ENCODE results near the gene HAT1. TPM values are rescaled to one million over a fixed set of nuclear protein-coding genes. Genes with fewer than 3 reads are reported as not detected.

Gene HAT1
- polyA plus RNA-seq, 1 donor from 2014 or later, result 39.8 TPM

DNA sequence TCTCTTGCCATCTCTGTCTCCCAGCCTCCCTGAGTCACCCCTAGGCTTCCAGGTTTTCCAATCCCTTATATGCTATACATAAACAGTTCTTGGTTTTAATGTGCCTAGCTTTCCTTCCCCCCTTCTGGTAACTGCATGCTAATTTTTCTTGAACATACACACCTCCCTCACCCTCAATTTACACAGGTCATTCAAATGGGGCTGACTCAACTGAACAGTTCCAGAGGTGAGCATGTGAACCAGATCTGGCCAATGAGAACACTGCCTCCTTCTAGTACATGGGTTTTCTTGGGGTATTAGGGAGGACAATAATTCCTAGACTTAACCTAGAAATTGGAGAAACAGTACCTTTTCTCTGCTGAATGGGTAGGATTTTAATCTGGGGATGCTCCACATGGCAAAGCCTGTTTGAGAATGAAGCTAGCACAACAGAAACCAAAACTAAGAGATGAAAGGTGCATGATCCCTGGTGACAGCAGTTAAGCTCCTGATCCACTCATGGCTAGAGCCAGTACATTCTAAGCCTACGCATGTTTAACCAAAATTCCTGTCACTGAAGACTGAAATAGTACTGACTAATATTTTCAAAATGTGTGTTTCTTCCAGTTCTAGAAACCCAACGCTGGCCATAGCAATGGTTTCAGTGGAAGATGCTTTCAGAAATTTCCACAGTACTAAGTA lies 40.0 kb upstream of the HAT1 start:
- Histone ChIP-seq H3K9ac (ENCODE audit: low read length) (no peak overlapping the region), H4K20me1 (ENCODE audit: insufficient read depth) (no peaks in the 10 kb centered on the region), H2AFZ (ENCODE audit: low read depth, low read length) (no peak overlapping the region), H3K27me3 (ENCODE audit: insufficient read depth, low read depth, low read length) (no peaks in the 10 kb centered on the region), H3K9me2 (ENCODE audit: insufficient read depth, low read length) (no peaks in the 10 kb centered on the region), H3K36me3 (ENCODE audit: insufficient read depth, low read length) (no peaks in the 10 kb centered on the region), H3F3A (ENCODE audit: insufficient read depth, low read length, poor library complexity, severe bottlenecking) (no peaks in the 10 kb centered on the region), H3K4me2 (ENCODE audit: low read length) (no peak overlapping the region), H3K27ac (ENCODE audit: low read length) (no peak overlapping the region), H3K4me3 (ENCODE audit: low read length) (no peak overlapping the region), H3K79me2 (replicated peaks; ENCODE audit: insufficient read depth, low read length) (peaks cover 5% of the 10 kb centered on the region), H3K9me3 (ENCODE audit: low read length) (no peaks in the 10 kb centered on the region)
- no peak for TF ChIP-seq TAF1 (IDR thresholded peaks at IDR 0.05; ENCODE audit: low read depth)
- TF ChIP-seq MXI1 (conservative IDR thresholded peaks at IDR 0.05; ENCODE audit: poor library complexity, severe bottlenecking), result no peak
- no peak for TF ChIP-seq EZH2 (IDR thresholded peaks at IDR 0.05; ENCODE audit: borderline replicate concordance, insufficient read depth, low read length, poor library complexity, severe bottlenecking)
- TF ChIP-seq EP300 (conservative IDR thresholded peaks at IDR 0.05; ENCODE audit: poor library complexity, severe bottlenecking), result no peak
- TF ChIP-seq, protein P1, sequence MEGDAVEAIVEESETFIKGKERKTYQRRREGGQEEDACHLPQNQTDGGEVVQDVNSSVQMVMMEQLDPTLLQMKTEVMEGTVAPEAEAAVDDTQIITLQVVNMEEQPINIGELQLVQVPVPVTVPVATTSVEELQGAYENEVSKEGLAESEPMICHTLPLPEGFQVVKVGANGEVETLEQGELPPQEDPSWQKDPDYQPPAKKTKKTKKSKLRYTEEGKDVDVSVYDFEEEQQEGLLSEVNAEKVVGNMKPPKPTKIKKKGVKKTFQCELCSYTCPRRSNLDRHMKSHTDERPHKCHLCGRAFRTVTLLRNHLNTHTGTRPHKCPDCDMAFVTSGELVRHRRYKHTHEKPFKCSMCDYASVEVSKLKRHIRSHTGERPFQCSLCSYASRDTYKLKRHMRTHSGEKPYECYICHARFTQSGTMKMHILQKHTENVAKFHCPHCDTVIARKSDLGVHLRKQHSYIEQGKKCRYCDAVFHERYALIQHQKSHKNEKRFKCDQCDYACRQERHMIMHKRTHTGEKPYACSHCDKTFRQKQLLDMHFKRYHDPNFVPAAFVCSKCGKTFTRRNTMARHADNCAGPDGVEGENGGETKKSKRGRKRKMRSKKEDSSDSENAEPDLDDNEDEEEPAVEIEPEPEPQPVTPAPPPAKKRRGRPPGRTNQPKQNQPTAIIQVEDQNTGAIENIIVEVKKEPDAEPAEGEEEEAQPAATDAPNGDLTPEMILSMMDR (IDR thresholded peaks at IDR 0.05; ENCODE audit: poor library complexity, severe bottlenecking), result no peak
- no peak for TF ChIP-seq POLR2AphosphoS5 (IDR thresholded peaks at IDR 0.05)
- TF ChIP-seq SMC3 (conservative IDR thresholded peaks at IDR 0.05; ENCODE audit: poor library complexity), result no peak
- TF ChIP-seq, protein P2, sequence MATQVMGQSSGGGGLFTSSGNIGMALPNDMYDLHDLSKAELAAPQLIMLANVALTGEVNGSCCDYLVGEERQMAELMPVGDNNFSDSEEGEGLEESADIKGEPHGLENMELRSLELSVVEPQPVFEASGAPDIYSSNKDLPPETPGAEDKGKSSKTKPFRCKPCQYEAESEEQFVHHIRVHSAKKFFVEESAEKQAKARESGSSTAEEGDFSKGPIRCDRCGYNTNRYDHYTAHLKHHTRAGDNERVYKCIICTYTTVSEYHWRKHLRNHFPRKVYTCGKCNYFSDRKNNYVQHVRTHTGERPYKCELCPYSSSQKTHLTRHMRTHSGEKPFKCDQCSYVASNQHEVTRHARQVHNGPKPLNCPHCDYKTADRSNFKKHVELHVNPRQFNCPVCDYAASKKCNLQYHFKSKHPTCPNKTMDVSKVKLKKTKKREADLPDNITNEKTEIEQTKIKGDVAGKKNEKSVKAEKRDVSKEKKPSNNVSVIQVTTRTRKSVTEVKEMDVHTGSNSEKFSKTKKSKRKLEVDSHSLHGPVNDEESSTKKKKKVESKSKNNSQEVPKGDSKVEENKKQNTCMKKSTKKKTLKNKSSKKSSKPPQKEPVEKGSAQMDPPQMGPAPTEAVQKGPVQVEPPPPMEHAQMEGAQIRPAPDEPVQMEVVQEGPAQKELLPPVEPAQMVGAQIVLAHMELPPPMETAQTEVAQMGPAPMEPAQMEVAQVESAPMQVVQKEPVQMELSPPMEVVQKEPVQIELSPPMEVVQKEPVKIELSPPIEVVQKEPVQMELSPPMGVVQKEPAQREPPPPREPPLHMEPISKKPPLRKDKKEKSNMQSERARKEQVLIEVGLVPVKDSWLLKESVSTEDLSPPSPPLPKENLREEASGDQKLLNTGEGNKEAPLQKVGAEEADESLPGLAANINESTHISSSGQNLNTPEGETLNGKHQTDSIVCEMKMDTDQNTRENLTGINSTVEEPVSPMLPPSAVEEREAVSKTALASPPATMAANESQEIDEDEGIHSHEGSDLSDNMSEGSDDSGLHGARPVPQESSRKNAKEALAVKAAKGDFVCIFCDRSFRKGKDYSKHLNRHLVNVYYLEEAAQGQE (IDR thresholded peaks at IDR 0.05; ENCODE audit: borderline replicate concordance), result no peak
- no peak for TF ChIP-seq RAD21 (conservative IDR thresholded peaks at IDR 0.05)

DNA sequence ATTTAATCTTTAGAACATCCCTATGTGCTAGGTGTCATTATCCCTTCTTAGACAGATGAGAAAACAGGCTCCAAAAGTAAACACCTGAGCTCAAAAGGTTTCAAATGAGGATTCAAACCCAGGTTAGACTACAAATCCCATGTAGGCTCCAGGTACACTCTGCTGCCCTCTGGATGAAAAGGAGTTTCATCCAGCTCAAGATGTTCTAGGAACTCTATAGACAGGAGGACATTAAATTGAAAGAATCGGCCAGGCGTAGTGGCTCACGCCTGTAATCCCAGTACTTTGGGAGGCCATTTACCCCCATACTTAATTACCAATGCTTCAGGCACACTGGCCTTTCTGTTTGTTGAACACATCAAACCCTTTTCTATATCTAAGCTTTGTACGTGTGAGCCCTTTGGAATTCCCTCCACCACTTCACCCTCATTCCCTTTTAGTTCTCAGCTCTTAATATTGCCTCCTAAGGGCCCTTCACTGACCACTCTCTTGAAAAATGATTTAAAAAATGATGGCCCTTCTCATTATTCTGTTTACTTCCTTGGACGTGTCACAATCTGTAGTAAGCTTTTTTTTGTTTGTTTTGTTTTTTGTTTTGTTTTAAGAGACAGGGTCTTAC lies 38.9 kb upstream of the HAT1 start:
- Histone ChIP-seq H3K4me3 (ENCODE audit: low read length) (no peak overlapping the region), H3K9ac (ENCODE audit: low read length) (no peak overlapping the region), H3K9me2 (ENCODE audit: insufficient read depth, low read length) (no peaks in the 10 kb centered on the region), H3K27ac (ENCODE audit: low read length) (no peak overlapping the region), H3K27me3 (ENCODE audit: insufficient read depth, low read depth, low read length) (no peaks in the 10 kb centered on the region), H3K36me3 (ENCODE audit: insufficient read depth, low read length) (no peaks in the 10 kb centered on the region), H3F3A (ENCODE audit: insufficient read depth, low read length, poor library complexity, severe bottlenecking) (no peaks in the 10 kb centered on the region), H3K79me2 (replicated peaks; ENCODE audit: insufficient read depth, low read length) (peaks cover 8% of the 10 kb centered on the region), H3K9me3 (ENCODE audit: low read length) (no peaks in the 10 kb centered on the region), H4K20me1 (ENCODE audit: insufficient read depth) (no peaks in the 10 kb centered on the region), H3K4me2 (ENCODE audit: low read length) (no peak overlapping the region), H2AFZ (ENCODE audit: low read depth, low read length) (no peak overlapping the region)
- TF ChIP-seq, protein P1 (IDR thresholded peaks at IDR 0.05; ENCODE audit: poor library complexity, severe bottlenecking), result no peak
- TF ChIP-seq MXI1 (conservative IDR thresholded peaks at IDR 0.05; ENCODE audit: poor library complexity, severe bottlenecking) (no peak), EZH2 (IDR thresholded peaks at IDR 0.05; ENCODE audit: borderline replicate concordance, insufficient read depth, low read length, poor library complexity, severe bottlenecking) (no peak), EP300 (conservative IDR thresholded peaks at IDR 0.05; ENCODE audit: poor library complexity, severe bottlenecking) (no peak), TAF1 (IDR thresholded peaks at IDR 0.05; ENCODE audit: low read depth) (no peak), RAD21 (conservative IDR thresholded peaks at IDR 0.05) (no peak)
